Measurements from ENCODE around the gene ARVCF. TPM values are rescaled to one million over a fixed set of nuclear protein-coding genes. Genes with fewer than 3 reads are reported as not detected.

The ARVCF gene
- total RNA-seq, 1 donor from 2014 or later, result 18.7 TPM

GRCh38 chr22:19921544-19922081, 95.0 kb downstream of the ARVCF start:
- no peak for DNase-seq (ENCODE audit: low spot score)
- ATAC-seq, result peak; percentile 52

Other genes starting within 250 kb of the ARVCF start
- 4.3 TPM for gene GNB1L, start 161.9 kb downstream of the ARVCF start, total RNA-seq
- gene RTL10, start 161.9 kb downstream of the ARVCF start, total RNA-seq, result 9.4 TPM
- 145 TPM for gene COMT, start 75.1 kb downstream of the ARVCF start, total RNA-seq
- 44.6 TPM for gene TXNRD2, start 75.0 kb downstream of the ARVCF start, total RNA-seq
- 12.5 TPM for gene TANGO2, start 4.3 kb upstream of the ARVCF start, total RNA-seq
- 26.9 TPM for gene DGCR8, start 63.4 kb upstream of the ARVCF start, total RNA-seq
- gene RANBP1, start 99.3 kb upstream of the ARVCF start, total RNA-seq, result 47.0 TPM
- gene TRMT2A, start 100.4 kb upstream of the ARVCF start, total RNA-seq, result 36.7 TPM
- gene ZDHHC8, start 115.0 kb upstream of the ARVCF start, total RNA-seq, result 37.3 TPM
- not detected for gene CCDC188, start 134.2 kb upstream of the ARVCF start, total RNA-seq

Measured in left lobe of liver (tissue), 2 donors.